ENCODE data around the gene TMEM74B. TPM values are rescaled to one million over a fixed set of nuclear protein-coding genes. Genes with fewer than 3 reads are reported as not detected.
A peak's percentile ranks its signal among the peaks of the same experiment; 100 is the strongest.

The TMEM74B gene
- 0.54 and 0.83 TPM in 2 replicates for total RNA-seq (2022)
- Bru-seq, nascent RNA, result percentile 12 among the genes with signal in this experiment
- not detected for BruChase-seq, experiment 1, labeled RNA remaining after a 6-hour chase
- percentile 20 among the genes with signal in this experiment for BruChase-seq, experiment 2, labeled RNA remaining after a 2-hour chase
- long read RNA-seq, result 0 reads

DNA sequence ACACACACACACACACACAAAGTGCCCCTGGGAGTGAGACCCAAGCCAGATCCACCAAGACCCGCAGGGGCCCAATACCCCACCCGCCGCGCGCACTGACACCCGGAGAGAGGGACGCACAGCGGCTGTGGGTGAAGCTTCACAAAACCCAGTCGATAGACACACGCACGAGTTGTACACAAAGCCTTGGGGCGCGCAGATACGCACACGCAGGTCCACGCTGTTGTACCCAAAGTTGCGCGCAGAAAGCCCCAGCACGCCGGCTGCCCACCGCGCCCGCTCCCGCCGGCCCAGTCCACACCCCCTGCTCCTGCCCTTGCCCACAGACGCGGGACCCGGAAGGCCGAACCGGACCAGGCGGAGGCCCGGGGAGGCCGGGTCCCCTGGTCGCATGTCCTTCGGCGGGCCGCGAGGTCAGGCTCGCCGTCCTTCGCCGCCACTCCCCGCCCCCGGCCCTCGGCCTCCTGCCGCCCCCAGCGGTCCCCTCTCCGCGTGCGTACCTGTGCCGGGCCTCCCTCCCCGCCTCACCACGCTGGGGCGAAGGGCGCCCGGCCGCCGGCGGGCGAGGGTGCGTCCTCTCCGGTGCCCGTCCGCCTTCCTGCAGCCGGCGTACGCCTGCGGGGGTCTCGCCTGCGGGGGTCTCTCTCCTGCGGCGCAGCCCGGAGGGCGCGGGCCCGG is at the start of gene TMEM74B:
TMEM74B (minus strand) TSS at position 344 of the 678 bp plus-strand sequence. CDS start 1,180 bp downstream, outside the sequence.
- DNase-seq, result no peak
- Mint-ChIP-seq H3K27ac (ENCODE audit: unreplicated experiment) (no peak within 1 kb of the TSS), H3K4me3 (ENCODE audit: low read depth, unreplicated experiment) (peak within 1 kb of the TSS; percentile 53), H3K9me3 (ENCODE audit: low read depth, unreplicated experiment) (no peaks in the 10 kb centered on the region), H3K27me3 (ENCODE audit: unreplicated experiment) (peaks cover 31% of the 10 kb centered on the region), H3K36me3 (ENCODE audit: insufficient read depth, unreplicated experiment) (peaks cover 7% of the 10 kb centered on the region), H3K4me1 (ENCODE audit: low read depth, unreplicated experiment) (no peaks in the 10 kb centered on the region)
- CTCF ChIA-PET, result interaction anchor here (0.8 kb wide), 1 partner anchor 65 kb away, joined by 4 read pairs; no protein-coding TSS in a partner anchor
- no TSS peak for BruUV-seq (replicated peaks)
- intact Hi-C loops (cut with micrococcal nuclease; ENCODE audit: unreplicated experiment), result loop anchor here (5.0 kb wide), 1 partner anchor 227 kb away; no protein-coding TSS in a partner anchor
- TF ChIP-seq, protein P1, sequence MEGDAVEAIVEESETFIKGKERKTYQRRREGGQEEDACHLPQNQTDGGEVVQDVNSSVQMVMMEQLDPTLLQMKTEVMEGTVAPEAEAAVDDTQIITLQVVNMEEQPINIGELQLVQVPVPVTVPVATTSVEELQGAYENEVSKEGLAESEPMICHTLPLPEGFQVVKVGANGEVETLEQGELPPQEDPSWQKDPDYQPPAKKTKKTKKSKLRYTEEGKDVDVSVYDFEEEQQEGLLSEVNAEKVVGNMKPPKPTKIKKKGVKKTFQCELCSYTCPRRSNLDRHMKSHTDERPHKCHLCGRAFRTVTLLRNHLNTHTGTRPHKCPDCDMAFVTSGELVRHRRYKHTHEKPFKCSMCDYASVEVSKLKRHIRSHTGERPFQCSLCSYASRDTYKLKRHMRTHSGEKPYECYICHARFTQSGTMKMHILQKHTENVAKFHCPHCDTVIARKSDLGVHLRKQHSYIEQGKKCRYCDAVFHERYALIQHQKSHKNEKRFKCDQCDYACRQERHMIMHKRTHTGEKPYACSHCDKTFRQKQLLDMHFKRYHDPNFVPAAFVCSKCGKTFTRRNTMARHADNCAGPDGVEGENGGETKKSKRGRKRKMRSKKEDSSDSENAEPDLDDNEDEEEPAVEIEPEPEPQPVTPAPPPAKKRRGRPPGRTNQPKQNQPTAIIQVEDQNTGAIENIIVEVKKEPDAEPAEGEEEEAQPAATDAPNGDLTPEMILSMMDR (IDR thresholded peaks at IDR 0.05; ENCODE audit: unreplicated experiment), result no peak

DNA sequence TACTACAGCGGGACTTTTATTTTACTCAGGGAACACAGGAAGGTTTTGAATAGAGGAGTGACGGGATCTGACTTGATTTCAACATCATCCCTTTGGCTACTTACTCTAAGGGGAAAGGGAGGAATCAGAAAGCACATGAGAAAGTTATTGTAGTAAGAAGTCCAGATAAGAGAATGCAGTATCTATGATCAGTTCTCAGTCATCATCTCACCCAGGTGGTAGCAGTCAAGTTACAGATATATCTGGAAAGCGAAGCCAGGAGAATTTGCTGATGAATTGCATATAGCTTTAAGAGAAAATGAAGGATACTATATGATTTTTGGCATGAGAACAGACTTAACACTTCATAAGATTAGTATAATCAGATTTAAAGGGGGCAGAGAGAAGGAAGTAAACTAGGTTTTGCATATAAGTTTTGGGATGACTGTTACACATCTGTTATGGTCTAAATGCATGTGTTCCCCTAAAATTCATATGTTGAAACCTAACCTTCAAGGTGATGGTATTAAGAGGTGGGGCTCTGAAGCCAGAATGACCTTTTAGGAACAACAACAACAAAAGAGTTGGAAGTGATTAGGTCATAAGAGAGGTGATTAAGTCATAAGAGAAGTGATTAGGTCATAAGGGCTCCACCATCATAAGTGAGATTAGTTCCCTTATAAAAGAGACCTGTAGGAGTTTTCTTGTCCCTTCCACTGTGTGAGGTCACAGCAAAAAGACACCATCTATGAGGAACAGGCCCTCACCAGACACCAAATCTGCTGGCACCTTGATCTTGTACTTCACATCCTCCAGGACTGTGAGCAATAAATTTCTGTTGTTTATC is 47.7 kb upstream of the TMEM74B start:
- no TSS peak for BruUV-seq (replicated peaks)
- Mint-ChIP-seq H3K27me3 (ENCODE audit: unreplicated experiment) (peaks cover 25% of the 10 kb centered on the region), H3K4me1 (ENCODE audit: low read depth, unreplicated experiment) (no peaks in the 10 kb centered on the region), H3K36me3 (ENCODE audit: insufficient read depth, unreplicated experiment) (no peaks in the 10 kb centered on the region), H3K4me3 (ENCODE audit: low read depth, unreplicated experiment) (no peak overlapping the region), H3K9me3 (ENCODE audit: low read depth, unreplicated experiment) (no peaks in the 10 kb centered on the region), H3K27ac (ENCODE audit: unreplicated experiment) (no peak overlapping the region)
- TF ChIP-seq, protein P1 (IDR thresholded peaks at IDR 0.05; ENCODE audit: unreplicated experiment), result no peak
- CTCF ChIA-PET, result no interaction called here
- intact Hi-C loops (cut with micrococcal nuclease; ENCODE audit: unreplicated experiment), result no loop called here
- no peak for DNase-seq

- H3K9me3 Mint-ChIP-seq (ENCODE audit: low read depth, unreplicated experiment), result no peaks in the 10 kb centered on the region
- H3K4me3 Mint-ChIP-seq (ENCODE audit: low read depth, unreplicated experiment), result no peak overlapping the region
- peaks cover 13% of the 10 kb centered on the region for H3K36me3 Mint-ChIP-seq (ENCODE audit: insufficient read depth, unreplicated experiment)
- no peak for DNase-seq
- TF ChIP-seq, protein P1 (IDR thresholded peaks at IDR 0.05; ENCODE audit: unreplicated experiment), result no peak
- intact Hi-C loops (cut with micrococcal nuclease; ENCODE audit: unreplicated experiment), result no loop called here
- no peak overlapping the region for H3K27ac Mint-ChIP-seq (ENCODE audit: unreplicated experiment)
- peaks cover 17% of the 10 kb centered on the region for H3K27me3 Mint-ChIP-seq (ENCODE audit: unreplicated experiment)
- no peaks in the 10 kb centered on the region for H3K4me1 Mint-ChIP-seq (ENCODE audit: low read depth, unreplicated experiment)
- no TSS peak for BruUV-seq (replicated peaks)
- CTCF ChIA-PET, result no interaction called here
Measured at GRCh38 chr20:1229541-1229940, 44.8 kb upstream of the TMEM74B start.

DNA sequence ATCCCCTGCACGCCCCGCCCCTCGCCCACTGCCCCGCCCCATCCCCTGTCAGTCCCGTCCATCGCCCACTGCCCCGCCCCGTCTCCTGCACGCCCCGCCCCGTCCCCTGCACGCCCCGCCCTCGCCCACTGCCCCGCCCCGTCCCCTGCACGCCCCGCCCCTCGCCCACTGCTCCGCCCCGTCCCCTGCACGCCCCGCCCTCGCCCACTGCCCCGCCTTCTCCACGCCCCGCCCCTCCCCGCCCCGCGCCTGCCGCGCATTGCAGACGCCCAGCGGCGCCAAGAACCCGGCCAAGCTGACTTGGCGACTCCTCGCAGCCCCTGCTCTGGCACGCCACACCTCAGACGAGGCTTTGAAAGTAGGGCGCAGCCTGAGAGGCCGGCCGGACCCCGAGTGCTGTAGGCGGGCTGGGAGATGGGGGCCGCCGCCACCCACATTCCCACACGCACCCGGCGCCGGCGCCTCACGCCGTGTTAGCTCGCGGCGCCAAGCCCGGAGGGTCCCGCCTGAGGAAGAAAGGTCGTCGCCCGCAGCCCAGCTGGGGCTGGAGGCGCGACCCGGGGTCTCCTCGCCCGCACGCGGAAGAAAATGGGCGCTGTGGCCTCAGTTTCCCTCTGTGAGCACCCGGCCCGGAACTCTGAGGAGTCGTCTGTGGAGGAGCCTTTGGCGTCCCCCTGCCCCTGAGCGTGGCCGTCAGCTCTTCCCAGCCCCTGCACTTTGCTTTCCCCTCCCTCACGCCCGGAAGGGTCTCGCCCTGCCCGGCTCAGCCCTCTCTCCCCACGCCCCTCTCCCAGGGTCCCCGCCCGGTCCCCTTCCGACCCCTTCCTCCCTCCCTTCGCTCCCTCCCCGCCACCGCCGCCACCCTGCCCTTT is 41.2 kb upstream of the TMEM74B start, which contains the start of gene RAD21L1:
RAD21L1 (plus strand) TSS at position 262 of the 872 bp plus-strand sequence. CDS start 2,410 bp downstream, outside the sequence.
- H3K36me3 Mint-ChIP-seq (ENCODE audit: insufficient read depth, unreplicated experiment), result peaks cover 13% of the 10 kb centered on the region
- H3K9me3 Mint-ChIP-seq (ENCODE audit: low read depth, unreplicated experiment), result peaks cover 2% of the 10 kb centered on the region
- peaks cover 34% of the 10 kb centered on the region for H3K27me3 Mint-ChIP-seq (ENCODE audit: unreplicated experiment)
- intact Hi-C loops (cut with micrococcal nuclease; ENCODE audit: unreplicated experiment), result no loop called here
- no TSS peak for BruUV-seq (replicated peaks)
- H3K27ac Mint-ChIP-seq (ENCODE audit: unreplicated experiment), result no peak within 1 kb of the TSS
- TF ChIP-seq, protein P1 (IDR thresholded peaks at IDR 0.05; ENCODE audit: unreplicated experiment), result no peak
- H3K4me3 Mint-ChIP-seq (ENCODE audit: low read depth, unreplicated experiment), result peak within 1 kb of the TSS; percentile 62
- CTCF ChIA-PET, result interaction anchor here (0.6 kb wide), 1 partner anchor 14 kb away, joined by 3 read pairs; no protein-coding TSS in a partner anchor
- peak; percentile 72 for DNase-seq
- no peaks in the 10 kb centered on the region for H3K4me1 Mint-ChIP-seq (ENCODE audit: low read depth, unreplicated experiment)
